HL-60 (cell line): ENCODE data around the gene DDB1.

Experiments
- CTCF ChIP-seq: IDR thresholded peaks from one replicate; pipeline ENCODE4 v1.5.1; 2011; ENCODE audit warnings: low read length, control low read depth, inconsistent platforms; ENCODE audit not compliant: insufficient read depth
- GABPA ChIP-seq: IDR thresholded peaks from 2 replicates; pipeline ENCODE4 v1.6.1; 2012; ENCODE audit warnings: low read depth
- POLR2AphosphoS5 ChIP-seq: IDR thresholded peaks from 2 replicates; pipeline ENCODE4 v1.6.1; 2012; ENCODE audit warnings: low read depth
- SPI1 ChIP-seq: IDR thresholded peaks from 2 replicates; pipeline ENCODE4 v1.6.1; 2012; ENCODE audit warnings: low read depth, mild to moderate bottlenecking, borderline replicate concordance
- TF ChIP-seq, protein P1 (sequence below): IDR thresholded peaks from 2 replicates; pipeline ENCODE4 v1.6.1; 2012; ENCODE audit warnings: low read depth; ENCODE audit not compliant: insufficient replicate concordance

DNA sequence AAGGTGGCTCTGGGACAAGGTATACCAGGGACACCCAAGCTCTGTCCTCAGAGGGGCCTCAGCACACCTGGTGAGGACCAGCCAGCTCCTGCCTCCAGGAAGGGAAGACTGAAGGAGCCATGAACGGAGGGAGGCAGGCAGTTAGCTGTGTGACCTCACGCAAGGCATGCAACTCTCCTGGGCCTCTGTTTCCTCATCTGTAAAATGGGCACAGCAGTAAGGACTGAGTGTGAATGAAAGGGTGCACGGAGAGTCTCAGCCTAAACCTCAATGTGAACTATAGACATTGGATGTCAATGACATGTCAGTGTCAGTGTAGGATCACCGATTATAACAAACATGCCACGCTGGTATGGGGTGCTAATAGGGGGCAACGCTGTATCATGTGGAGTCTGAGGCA is 73.5 kb downstream of the DDB1 start:
- TF ChIP-seq POLR2AphosphoS5 (no peak), CTCF (no peak), SPI1 (no peak), GABPA (no peak)
- TF ChIP-seq, protein P1, sequence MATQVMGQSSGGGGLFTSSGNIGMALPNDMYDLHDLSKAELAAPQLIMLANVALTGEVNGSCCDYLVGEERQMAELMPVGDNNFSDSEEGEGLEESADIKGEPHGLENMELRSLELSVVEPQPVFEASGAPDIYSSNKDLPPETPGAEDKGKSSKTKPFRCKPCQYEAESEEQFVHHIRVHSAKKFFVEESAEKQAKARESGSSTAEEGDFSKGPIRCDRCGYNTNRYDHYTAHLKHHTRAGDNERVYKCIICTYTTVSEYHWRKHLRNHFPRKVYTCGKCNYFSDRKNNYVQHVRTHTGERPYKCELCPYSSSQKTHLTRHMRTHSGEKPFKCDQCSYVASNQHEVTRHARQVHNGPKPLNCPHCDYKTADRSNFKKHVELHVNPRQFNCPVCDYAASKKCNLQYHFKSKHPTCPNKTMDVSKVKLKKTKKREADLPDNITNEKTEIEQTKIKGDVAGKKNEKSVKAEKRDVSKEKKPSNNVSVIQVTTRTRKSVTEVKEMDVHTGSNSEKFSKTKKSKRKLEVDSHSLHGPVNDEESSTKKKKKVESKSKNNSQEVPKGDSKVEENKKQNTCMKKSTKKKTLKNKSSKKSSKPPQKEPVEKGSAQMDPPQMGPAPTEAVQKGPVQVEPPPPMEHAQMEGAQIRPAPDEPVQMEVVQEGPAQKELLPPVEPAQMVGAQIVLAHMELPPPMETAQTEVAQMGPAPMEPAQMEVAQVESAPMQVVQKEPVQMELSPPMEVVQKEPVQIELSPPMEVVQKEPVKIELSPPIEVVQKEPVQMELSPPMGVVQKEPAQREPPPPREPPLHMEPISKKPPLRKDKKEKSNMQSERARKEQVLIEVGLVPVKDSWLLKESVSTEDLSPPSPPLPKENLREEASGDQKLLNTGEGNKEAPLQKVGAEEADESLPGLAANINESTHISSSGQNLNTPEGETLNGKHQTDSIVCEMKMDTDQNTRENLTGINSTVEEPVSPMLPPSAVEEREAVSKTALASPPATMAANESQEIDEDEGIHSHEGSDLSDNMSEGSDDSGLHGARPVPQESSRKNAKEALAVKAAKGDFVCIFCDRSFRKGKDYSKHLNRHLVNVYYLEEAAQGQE = no peak
